ENCODE measurements around the gene DNAJA4.

GRCh38 chr15:78276064-78276943 lies 11.9 kb downstream of the DNAJA4 start:
- TF ChIP-seq POLR2AphosphoS5 (IDR thresholded peaks at IDR 0.05; ENCODE audit: low read depth, low read length) (no peak), POLR2A (IDR thresholded peaks at IDR 0.05; ENCODE audit: low read depth, low read length) (no peak)
